AG09319 (cell line): ENCODE data around the gene PHEX.

Experiments
- DNase-seq: peaks from one replicate; pipeline ENCODE4 v3.0.0-alpha.2; 2010; ENCODE audit warnings: low read depth; ENCODE audit errors: extremely low read depth
- TF ChIP-seq, protein P1 (sequence below): IDR thresholded peaks from 2 replicates; pipeline ENCODE4 v1.5.1; 2011; ENCODE audit warnings: low read depth, mild to moderate bottlenecking, inconsistent platforms, low read length, moderate library complexity

The PHEX gene

DNA sequence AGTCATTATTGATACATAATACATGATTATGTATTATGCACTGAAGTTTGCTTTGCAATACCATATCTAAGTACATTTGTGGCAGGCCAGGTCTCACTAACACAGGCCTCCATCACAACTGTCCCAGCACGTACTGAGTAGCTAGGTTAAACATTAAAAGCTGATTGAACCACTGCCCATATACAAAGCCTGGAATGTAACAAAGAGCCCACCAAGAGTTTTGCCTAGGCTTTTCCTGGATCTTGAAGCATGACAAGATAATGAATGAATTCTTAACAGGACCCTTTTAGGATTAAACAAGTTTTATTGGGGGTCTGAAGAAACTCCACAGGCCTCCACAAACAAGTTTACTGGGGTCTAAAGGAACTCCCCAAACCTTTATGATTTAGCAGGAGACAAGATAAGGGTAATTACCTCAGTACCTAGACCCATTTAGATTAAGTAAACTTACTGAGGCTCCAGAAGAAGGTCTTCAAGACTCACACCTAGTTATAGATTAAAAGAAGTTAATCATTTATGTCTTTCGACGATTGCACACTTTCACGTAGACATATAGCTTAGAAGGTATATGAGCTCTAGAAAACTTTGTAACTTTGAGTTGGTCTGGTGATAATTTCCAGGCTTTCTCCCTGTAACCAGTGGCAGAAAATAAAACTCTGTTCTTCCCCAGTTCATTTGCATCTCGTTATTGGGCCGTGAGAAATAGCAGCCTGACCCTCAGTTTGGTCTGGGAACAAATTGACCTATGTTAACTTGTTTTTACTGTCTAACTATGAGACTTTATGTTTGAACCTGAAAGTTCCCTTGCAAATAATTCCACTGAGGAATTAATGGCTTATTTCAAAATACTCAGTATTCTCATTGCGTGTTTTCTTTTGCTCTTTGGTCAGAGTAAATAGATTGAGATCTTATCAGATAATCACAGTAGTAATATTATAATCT is 84.8 kb downstream of the PHEX start:
- TF ChIP-seq, protein P1, sequence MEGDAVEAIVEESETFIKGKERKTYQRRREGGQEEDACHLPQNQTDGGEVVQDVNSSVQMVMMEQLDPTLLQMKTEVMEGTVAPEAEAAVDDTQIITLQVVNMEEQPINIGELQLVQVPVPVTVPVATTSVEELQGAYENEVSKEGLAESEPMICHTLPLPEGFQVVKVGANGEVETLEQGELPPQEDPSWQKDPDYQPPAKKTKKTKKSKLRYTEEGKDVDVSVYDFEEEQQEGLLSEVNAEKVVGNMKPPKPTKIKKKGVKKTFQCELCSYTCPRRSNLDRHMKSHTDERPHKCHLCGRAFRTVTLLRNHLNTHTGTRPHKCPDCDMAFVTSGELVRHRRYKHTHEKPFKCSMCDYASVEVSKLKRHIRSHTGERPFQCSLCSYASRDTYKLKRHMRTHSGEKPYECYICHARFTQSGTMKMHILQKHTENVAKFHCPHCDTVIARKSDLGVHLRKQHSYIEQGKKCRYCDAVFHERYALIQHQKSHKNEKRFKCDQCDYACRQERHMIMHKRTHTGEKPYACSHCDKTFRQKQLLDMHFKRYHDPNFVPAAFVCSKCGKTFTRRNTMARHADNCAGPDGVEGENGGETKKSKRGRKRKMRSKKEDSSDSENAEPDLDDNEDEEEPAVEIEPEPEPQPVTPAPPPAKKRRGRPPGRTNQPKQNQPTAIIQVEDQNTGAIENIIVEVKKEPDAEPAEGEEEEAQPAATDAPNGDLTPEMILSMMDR, result no peak
- no peak for DNase-seq

DNA sequence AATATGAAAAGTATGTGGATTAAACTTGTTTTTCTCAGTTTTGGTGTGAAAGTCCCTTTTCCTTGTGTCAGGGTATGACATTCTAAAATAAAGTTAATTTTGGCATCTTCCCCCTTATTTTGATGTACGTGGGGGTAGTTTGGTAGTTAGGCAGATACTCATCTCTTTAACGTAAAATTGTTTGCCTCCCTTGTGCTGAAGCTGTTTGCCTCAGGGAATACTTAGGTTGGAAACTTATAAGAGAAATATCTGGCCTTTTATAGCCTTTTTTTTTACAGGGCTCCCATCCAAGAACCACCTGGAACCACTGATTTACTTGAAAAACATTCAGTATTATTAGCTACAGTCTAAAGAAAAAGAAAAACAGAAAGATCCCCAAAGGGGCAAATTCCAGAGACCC is 85.5 kb downstream of the PHEX start:
- TF ChIP-seq, protein P1, result no peak
- DNase-seq, result no peak

DNA sequence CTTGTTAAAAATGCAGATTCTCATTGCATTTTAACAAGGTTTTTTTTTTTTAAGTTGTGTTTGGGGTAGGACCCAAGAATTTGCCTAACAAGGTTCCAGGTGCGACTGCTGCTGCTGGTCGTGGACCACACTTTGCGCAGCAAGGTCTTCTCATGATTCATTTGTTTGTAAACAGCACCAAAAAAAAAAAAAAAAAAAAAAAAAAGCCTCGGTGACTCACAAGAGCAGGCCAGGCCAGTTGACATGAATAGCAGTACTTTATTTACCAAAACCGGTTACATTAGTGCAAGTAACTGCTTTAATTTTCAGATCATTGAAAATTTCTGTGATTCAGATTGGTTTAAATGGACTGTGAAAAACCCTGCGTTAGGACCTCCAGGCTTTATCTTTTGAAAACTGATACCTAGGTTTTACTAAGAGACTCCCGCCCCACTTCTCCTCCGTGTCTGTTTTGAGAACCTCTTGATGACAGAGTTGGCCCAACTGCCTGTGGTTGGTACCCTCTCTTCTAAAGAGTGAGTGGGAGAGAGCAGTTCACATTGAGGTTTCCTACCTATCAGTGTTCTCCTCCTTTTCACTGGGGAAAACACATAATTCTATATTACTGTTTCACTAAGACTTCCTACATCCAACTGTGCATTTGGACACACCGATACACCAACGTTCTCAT is 86.2 kb downstream of the PHEX start:
- TF ChIP-seq, protein P1, result no peak
- DNase-seq, result no peak

DNA sequence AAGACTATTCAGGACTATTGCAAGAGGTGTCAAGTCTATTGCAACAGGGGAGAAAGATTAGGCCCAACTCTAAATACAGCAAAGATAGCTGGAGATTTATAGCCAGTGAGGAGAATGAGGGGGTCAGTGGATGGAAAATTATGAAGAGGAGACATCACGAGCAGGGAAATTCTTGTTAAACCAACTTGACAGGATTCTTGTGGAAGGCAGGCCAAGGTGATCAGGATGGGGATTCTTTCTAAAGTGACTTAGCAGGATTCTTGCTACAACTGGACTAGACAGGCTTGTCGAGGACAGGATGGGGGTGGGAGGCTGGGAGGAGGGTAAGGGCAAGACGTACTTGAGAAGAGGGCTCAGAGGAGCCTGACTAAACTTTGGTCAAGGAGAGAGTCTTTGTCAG is 89.0 kb downstream of the PHEX start:
- TF ChIP-seq, protein P1, result no peak
- DNase-seq, result no peak

DNA sequence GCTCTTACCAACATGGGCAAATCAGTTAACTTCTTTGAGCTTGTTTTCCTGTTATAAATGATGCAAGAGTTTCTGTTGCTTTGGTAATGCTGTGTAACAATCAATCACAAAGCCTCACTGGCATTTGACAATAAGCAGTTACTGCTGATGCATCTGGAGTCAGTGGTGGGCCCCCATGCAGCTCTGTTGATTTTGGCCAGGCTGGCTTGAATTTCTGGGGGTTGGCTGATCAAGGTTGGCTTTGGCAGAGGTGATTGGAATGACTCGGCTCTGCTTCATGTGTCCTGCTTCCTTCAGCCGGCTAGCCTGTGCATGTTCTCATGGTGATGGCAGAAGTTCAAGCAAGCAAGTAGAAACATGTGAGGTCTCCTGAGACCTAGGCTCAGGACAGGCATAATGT is 90.4 kb downstream of the PHEX start:
- no peak for DNase-seq
- TF ChIP-seq, protein P1, result no peak

DNA sequence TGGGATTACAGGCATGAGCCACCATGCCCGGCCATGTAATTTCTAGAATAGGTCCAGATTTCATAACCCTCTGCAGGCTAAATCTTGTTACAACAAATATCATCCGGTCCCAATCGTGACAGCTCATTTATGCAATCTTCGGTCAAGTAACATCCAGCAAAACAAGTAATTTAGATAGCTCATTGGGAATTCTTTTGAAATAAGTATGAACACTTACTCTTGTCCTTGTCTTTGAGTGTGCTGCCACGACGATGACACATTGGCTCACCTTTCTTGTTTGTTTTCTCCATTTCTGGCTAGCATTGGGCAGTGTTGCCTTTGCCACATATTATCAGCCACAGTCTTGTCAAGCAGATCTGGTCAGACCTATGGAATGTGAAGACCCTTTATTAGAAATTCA is 92.0 kb downstream of the PHEX start:
- TF ChIP-seq, protein P1, result no peak

DNA sequence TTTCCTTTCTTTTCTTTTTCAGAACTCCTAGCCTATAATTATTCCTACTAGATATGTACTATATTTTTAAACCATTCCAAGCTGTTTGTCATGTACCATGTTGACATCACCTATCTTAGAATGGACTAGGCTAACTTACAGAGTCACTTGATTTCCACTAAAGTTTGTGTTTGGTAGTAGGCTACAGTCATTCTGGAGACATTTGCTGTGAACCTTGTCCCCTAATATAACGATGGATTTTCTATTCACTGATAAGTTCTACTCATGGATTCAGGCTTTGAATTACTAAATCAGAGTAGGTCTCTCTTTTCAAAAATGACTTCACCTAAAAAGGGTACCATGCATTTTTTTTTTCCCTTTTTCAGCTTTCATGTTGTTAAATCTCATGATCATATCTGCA is 93.4 kb downstream of the PHEX start:
- TF ChIP-seq, protein P1, result no peak
- no peak for DNase-seq

More for the DNA sequence above, 92.0 kb downstream of the PHEX start:
- no peak for DNase-seq
